ENCODE measurements around the gene AGPAT2. TPM values are rescaled to one million over a fixed set of nuclear protein-coding genes. Genes with fewer than 3 reads are reported as not detected.
A peak's percentile ranks its signal among the peaks of the same experiment; 100 is the strongest.

Gene AGPAT2
- total RNA-seq, 1 experiment from 2014 or later, result 40.2 TPM

GRCh38 chr9:136728080-136728547, 40.9 kb upstream of the AGPAT2 start (continued):
- TF ChIP-seq HMGXB4 (CRISPR knock-in tag; IDR thresholded peaks at IDR 0.05) (peak; percentile 79), ESRRA (CRISPR knock-in tag; IDR thresholded peaks at IDR 0.05; ENCODE audit: borderline replicate concordance) (no peak), FOXJ3 (CRISPR knock-in tag; IDR thresholded peaks at IDR 0.05; ENCODE audit: borderline replicate concordance) (no peak), USF1 (CRISPR knock-in tag; IDR thresholded peaks at IDR 0.05) (peak; percentile 71), PREB (CRISPR knock-in tag; IDR thresholded peaks at IDR 0.05; ENCODE audit: borderline replicate concordance) (no peak; the same call in 1 of the 2 replicates), GRHL2 (CRISPR knock-in tag; IDR thresholded peaks at IDR 0.05; ENCODE audit: insufficient replicate concordance, severe bottlenecking) (no peak), RELA (CRISPR knock-in tag; IDR thresholded peaks at IDR 0.05; ENCODE audit: borderline replicate concordance) (peak; percentile 63; the same call in 1 of the 2 replicates), ZBTB43 (CRISPR knock-in tag; IDR thresholded peaks at IDR 0.05) (peak; percentile 57; the same call in 1 of the 2 replicates), CDX4 (CRISPR knock-in tag; IDR thresholded peaks at IDR 0.05; ENCODE audit: borderline replicate concordance) (no peak), ZNF281 (CRISPR knock-in tag; IDR thresholded peaks at IDR 0.05) (peak; percentile 30; the same call in 1 of the 2 replicates), AR (CRISPR knock-in tag; IDR thresholded peaks at IDR 0.05) (no peak), ELF4 (CRISPR knock-in tag; IDR thresholded peaks at IDR 0.05; ENCODE audit: low read depth) (no peak), FOXK1 (CRISPR knock-in tag; IDR thresholded peaks at IDR 0.05) (peak; percentile 76), NR1H2 (CRISPR knock-in tag; IDR thresholded peaks at IDR 0.05) (no peak), JUN (CRISPR knock-in tag; IDR thresholded peaks at IDR 0.05) (peak; percentile 63), ZNF396 (CRISPR knock-in tag; IDR thresholded peaks at IDR 0.05; ENCODE audit: borderline replicate concordance) (no peak), PRDM15 (CRISPR knock-in tag; IDR thresholded peaks at IDR 0.05) (no peak), ZBTB21 (CRISPR knock-in tag; IDR thresholded peaks at IDR 0.05; ENCODE audit: borderline replicate concordance) (0 out of 2 replicates have a peak, but pooled peaks have one; percentile 50), ZMAT4 (CRISPR knock-in tag; IDR thresholded peaks at IDR 0.05) (no peak), ZNF232 (CRISPR knock-in tag; IDR thresholded peaks at IDR 0.05) (no peak), GABPB1 (CRISPR knock-in tag; IDR thresholded peaks at IDR 0.05) (peak; percentile 71; the same call in 1 of the 2 replicates), FOXP1 (CRISPR knock-in tag; IDR thresholded peaks at IDR 0.05; ENCODE audit: borderline replicate concordance) (peak; percentile 78)

Data from WTC11 (cell line).